Measurements from ENCODE around the gene EEF1B2.
"Not testable (repeated sequence)": the region's sequence is repeated elsewhere in the genome, so short reads cannot be mapped to it uniquely, and the experiment has no call there.

EEF1B2 gene

DNA sequence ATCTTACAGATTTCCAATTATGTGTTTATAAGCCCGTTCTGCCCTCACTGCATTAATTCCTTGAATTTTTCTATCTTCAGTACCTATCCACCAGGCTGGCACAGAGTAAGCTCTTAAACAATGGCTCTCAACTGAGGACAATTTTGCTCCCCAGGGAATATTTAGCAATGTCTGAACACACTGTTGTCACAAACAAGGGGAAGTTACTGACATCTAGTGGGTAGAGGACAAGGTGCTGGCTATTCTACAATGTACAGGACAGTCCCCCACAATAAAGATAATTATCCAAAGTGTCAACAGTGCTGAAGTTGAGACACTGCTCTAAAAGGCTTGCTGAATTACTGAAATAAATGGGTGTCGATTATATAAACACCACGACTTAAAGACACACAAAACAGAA is 5.5 kb upstream of the EEF1B2 start:
- peaks cover 17% of the 10 kb centered on the region for H3K4me1 Mint-ChIP-seq (ENCODE audit: low read depth)

GRCh38 chr2:206157014-206157413 is 2.7 kb upstream of the EEF1B2 start:
- Mint-ChIP-seq H3K36me3 (ENCODE audit: low read depth) (peaks cover 39% of the 10 kb centered on the region), H3K4me1 (ENCODE audit: low read depth) (peaks cover 27% of the 10 kb centered on the region), H3K4me3 (peak overlapping the region; percentile 93)
- H3K27ac Mint-ChIP-seq; DNase-seq (ENCODE audit: low spot score); H3K9me3 Mint-ChIP-seq; H3K27me3 Mint-ChIP-seq (ENCODE audit: low read depth): not testable (repeated sequence)

More for the DNA sequence above, 5.5 kb upstream of the EEF1B2 start:
- Mint-ChIP-seq H3K9me3 (no peaks in the 10 kb centered on the region), H3K36me3 (ENCODE audit: low read depth) (peaks cover 27% of the 10 kb centered on the region), H3K27me3 (ENCODE audit: low read depth) (no peaks in the 10 kb centered on the region), H3K27ac (no peak overlapping the region), H3K4me3 (no peak overlapping the region)
- no peak for DNase-seq (ENCODE audit: low spot score)

DNA sequence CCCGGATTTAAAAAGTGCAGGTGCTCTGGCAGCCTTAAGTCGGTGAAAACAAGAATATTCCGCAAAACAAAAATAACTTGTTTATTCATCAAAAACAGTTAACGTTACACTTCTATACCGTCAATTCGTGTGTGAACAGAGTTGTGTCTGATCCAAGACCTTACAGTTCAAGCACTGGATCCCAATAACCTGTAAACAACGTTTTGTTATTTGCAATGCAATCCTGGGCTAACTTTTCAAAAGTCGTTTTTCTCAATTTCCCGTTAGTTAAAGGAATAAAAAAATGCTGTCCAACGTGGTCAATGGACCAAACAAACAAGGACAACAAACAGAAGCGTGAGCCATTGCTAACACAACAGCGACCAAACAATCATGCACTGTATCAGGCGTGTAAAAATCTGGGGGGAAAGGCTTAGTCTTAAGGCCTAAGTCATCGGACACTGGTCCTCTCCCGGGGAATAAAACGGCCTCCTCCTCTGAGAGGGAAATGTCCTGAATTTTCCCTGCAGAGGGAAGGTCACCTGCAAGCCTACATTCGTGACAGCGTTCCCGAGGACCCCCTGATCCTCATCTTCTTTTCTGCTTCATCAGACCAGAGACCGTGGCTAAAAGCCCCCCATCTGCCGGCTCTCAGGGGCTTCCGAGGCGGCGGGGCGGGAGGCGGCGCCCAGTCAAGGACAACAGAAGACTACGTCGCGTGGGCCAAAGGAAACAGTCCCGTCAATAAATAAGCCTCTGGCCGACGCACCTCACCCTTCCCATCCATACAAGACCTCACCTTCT is 941 bp upstream of the EEF1B2 start:
- H3K36me3 Mint-ChIP-seq (ENCODE audit: low read depth), result peaks cover 55% of the 10 kb centered on the region
- H3K4me1 Mint-ChIP-seq (ENCODE audit: low read depth), result peaks cover 36% of the 10 kb centered on the region
- H3K27ac Mint-ChIP-seq, result peak overlapping the region; percentile 96
- no peaks in the 10 kb centered on the region for H3K27me3 Mint-ChIP-seq (ENCODE audit: low read depth)
- peak overlapping the region; percentile 93 for H3K4me3 Mint-ChIP-seq
- DNase-seq (ENCODE audit: low spot score), result no peak
- no peaks in the 10 kb centered on the region for H3K9me3 Mint-ChIP-seq

GRCh38 chr2:206160125-206160806 is 571 bp downstream of the EEF1B2 start:
- Mint-ChIP-seq H3K36me3 (ENCODE audit: low read depth) (peaks cover 59% of the 10 kb centered on the region), H3K4me1 (ENCODE audit: low read depth) (peaks cover 33% of the 10 kb centered on the region)

GRCh38 chr2:206160807-206161179 is 1.1 kb downstream of the EEF1B2 start:
- Mint-ChIP-seq H3K27me3 (ENCODE audit: low read depth) (no peaks in the 10 kb centered on the region), H3K4me3 (peak overlapping the region; percentile 93), H3K36me3 (ENCODE audit: low read depth) (peaks cover 59% of the 10 kb centered on the region), H3K9me3 (no peaks in the 10 kb centered on the region), H3K4me1 (ENCODE audit: low read depth) (peaks cover 33% of the 10 kb centered on the region), H3K27ac (peak overlapping the region; percentile 96)
- DNase-seq (ENCODE audit: low spot score), result no peak

More at GRCh38 chr2:206160125-206160806, 571 bp downstream of the EEF1B2 start:
- Mint-ChIP-seq H3K27me3 (ENCODE audit: low read depth) (no peaks in the 10 kb centered on the region), H3K9me3 (no peaks in the 10 kb centered on the region), H3K27ac (peak overlapping the region; percentile 96), H3K4me3 (peak overlapping the region; percentile 93)
- no peak for DNase-seq (ENCODE audit: low spot score)

- H3K27me3 Mint-ChIP-seq (ENCODE audit: low read depth); H3K27ac Mint-ChIP-seq; H3K9me3 Mint-ChIP-seq; DNase-seq (ENCODE audit: low spot score): not testable (repeated sequence)
- Mint-ChIP-seq H3K4me3 (peak overlapping the region; percentile 93), H3K4me1 (ENCODE audit: low read depth) (peaks cover 25% of the 10 kb centered on the region), H3K36me3 (ENCODE audit: low read depth) (peaks cover 53% of the 10 kb centered on the region)
Observed at GRCh38 chr2:206162401-206162800, 2.7 kb downstream of the EEF1B2 start.

GRCh38 chr2:206163251-206163880 is 3.7 kb downstream of the EEF1B2 start:
- peak overlapping the region; percentile 24 for H3K27ac Mint-ChIP-seq
- H3K4me3 Mint-ChIP-seq, result no peak overlapping the region
- peaks cover 21% of the 10 kb centered on the region for H3K4me1 Mint-ChIP-seq (ENCODE audit: low read depth)
- H3K36me3 Mint-ChIP-seq (ENCODE audit: low read depth), result peaks cover 49% of the 10 kb centered on the region
- H3K27me3 Mint-ChIP-seq (ENCODE audit: low read depth), result no peaks in the 10 kb centered on the region
- DNase-seq (ENCODE audit: low spot score), result no peak
- H3K9me3 Mint-ChIP-seq, result no peaks in the 10 kb centered on the region

GRCh38 chr2:206164261-206164862 is 4.7 kb downstream of the EEF1B2 start:
- Mint-ChIP-seq H3K4me3 (no peak overlapping the region), H3K4me1 (ENCODE audit: low read depth) (peaks cover 20% of the 10 kb centered on the region), H3K36me3 (ENCODE audit: low read depth) (peaks cover 44% of the 10 kb centered on the region), H3K9me3 (no peaks in the 10 kb centered on the region), H3K27ac (no peak overlapping the region), H3K27me3 (ENCODE audit: low read depth) (no peaks in the 10 kb centered on the region)
- DNase-seq (ENCODE audit: low spot score), result no peak

DNA sequence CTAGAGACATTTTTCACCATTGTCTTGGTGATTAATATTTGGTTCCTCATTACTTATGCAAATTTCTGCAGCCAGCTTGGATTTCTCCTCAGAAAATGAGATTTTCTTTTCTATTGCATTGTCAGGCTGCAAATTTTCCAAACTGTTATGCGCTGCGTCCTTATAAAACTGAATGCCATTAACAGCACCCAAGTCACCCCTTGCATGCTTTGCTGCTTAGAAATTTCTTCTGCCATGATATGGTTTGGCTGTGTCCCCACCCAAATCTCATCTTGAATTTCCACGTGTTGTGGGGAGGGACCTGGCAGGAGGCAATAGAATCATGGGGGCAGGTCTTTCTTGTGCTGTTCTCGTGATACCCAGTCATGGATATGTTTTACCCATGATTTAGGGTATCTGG is 8.5 kb downstream of the EEF1B2 start:
- H3K4me3 Mint-ChIP-seq; DNase-seq (ENCODE audit: low spot score); H3K4me1 Mint-ChIP-seq (ENCODE audit: low read depth); H3K27me3 Mint-ChIP-seq (ENCODE audit: low read depth); H3K27ac Mint-ChIP-seq; H3K9me3 Mint-ChIP-seq: not testable (repeated sequence)
- peaks cover 12% of the 10 kb centered on the region for H3K36me3 Mint-ChIP-seq (ENCODE audit: low read depth)

DNA sequence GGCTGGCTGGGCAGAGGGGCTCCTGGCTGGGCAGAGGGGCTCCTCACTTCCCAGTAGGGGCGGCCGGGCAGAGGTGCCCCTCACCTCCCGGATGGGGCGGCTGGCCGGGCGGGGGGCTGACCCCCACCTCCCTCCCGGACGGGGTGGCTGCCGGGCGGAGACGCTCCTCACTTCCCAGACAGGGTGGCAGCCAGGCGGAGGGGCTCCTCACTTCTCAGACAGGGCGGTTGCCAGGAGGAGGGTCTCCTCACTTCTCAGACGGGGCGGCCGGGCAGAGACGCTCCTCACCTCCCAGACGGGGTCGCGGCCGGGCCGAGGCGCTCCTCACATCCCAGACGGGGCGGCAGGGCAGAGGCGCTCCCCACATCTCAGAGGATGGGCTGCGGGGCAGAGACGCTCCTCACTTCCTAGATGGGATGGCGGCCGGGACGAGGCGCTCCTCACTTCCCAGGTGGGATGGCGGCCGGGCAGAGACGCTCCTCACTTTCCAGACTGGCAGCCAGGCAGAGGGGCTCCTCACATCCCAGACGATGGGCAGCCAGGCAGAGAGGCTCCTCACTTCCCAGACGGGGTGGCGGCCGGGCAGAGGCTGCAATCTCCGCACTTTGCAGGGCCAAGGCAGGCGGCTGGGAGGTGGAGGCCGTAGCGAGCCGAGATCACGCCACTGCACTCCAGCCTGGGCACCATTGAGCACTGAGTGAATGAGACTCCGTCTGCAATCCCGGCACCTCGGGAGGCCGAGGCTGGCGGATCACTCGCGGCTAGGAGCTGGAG is 12.1 kb downstream of the EEF1B2 start:
- H3K27ac Mint-ChIP-seq; H3K9me3 Mint-ChIP-seq; H3K4me1 Mint-ChIP-seq (ENCODE audit: low read depth); H3K27me3 Mint-ChIP-seq (ENCODE audit: low read depth); DNase-seq (ENCODE audit: low spot score); H3K4me3 Mint-ChIP-seq; H3K36me3 Mint-ChIP-seq (ENCODE audit: low read depth): not testable (repeated sequence)

DNA sequence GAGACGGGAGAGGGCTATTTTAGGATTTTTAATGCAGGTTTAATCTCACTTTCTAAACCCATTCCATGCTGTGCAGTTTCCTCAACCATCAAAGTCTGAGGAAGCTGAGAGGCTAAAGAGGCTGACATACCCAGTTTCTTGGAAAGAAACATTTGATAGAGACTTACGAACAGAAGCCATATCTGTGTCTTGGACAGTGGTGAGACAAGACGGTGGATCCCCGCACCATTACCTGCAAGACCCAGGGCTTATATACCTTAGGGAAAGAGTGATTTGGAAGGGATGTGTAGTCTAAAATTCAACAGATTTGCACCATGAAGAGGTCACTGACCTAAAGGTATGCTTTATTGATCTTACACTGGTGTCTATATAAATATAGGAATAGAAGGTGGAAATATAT is 13.5 kb downstream of the EEF1B2 start:
- H3K4me1 Mint-ChIP-seq (ENCODE audit: low read depth), result no peaks in the 10 kb centered on the region
- no peak overlapping the region for H3K4me3 Mint-ChIP-seq
- H3K27ac Mint-ChIP-seq, result no peak overlapping the region
- peaks cover 2% of the 10 kb centered on the region for H3K36me3 Mint-ChIP-seq (ENCODE audit: low read depth)
- H3K9me3 Mint-ChIP-seq, result peaks cover 5% of the 10 kb centered on the region
- H3K27me3 Mint-ChIP-seq (ENCODE audit: low read depth), result peaks cover 2% of the 10 kb centered on the region
- no peak for DNase-seq (ENCODE audit: low spot score)

GRCh38 chr2:206176121-206176520 is 16.4 kb downstream of the EEF1B2 start:
- Mint-ChIP-seq H3K27ac (no peak overlapping the region), H3K9me3 (no peaks in the 10 kb centered on the region), H3K4me3 (no peak overlapping the region), H3K4me1 (ENCODE audit: low read depth) (no peaks in the 10 kb centered on the region), H3K27me3 (ENCODE audit: low read depth) (peaks cover 2% of the 10 kb centered on the region), H3K36me3 (ENCODE audit: low read depth) (no peaks in the 10 kb centered on the region)
- no peak for DNase-seq (ENCODE audit: low spot score)

DNA sequence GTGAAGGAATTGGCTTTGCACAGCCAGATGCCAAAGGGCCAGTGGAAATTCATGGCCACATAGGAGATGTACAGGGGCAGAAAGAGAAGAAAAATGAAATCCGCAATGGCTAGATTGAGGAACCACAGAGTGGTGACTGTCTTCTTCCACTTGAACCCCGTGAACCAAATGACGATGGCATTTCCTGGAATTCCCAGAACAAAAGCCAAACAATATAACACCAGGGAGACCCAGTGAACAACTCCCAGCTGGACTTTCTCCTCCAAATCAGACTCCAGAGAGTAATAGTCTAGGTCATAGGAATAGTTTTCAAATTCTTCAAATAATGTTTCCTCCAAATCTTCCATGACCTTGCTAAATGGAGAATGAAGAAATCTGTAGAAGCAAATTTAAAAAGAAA is 17.2 kb downstream of the EEF1B2 start:
- no peak for DNase-seq (ENCODE audit: low spot score)
- H3K9me3 Mint-ChIP-seq, result no peaks in the 10 kb centered on the region
- H3K27me3 Mint-ChIP-seq (ENCODE audit: low read depth), result peaks cover 2% of the 10 kb centered on the region
- H3K36me3 Mint-ChIP-seq (ENCODE audit: low read depth), result no peaks in the 10 kb centered on the region
- H3K4me3 Mint-ChIP-seq, result no peak overlapping the region
- H3K27ac Mint-ChIP-seq, result no peak overlapping the region
- H3K4me1 Mint-ChIP-seq (ENCODE audit: low read depth), result no peaks in the 10 kb centered on the region
